ENCODE results near the gene ZBTB6.
A peak's percentile ranks its signal among the peaks of the same experiment; 100 is the strongest.

Gene ZBTB6

DNA sequence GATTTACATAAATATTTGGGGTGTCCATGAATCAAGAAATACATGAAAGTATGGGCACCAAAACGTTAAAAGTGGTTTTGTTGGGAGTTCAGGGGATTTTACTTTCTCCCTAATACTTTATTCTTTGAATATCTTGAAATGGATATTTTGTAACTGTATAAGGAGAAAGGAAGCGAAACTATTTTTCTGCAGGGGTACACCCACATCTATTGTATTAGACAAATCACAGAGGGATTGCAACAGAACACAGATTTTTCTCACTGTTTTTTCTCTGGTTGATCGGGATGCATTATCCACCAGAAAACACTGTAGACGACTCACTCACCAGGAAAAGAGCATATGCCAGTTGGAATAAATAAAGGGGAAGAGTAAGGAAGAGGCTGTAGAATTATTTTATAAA, 26.5 kb upstream of the ZBTB6 start:
- DNase-seq (ENCODE audit: insufficient read length, low spot score) (no peak), FAIRE-seq (no peak)
- TF ChIP-seq CTCF (IDR thresholded peaks at IDR 0.05; ENCODE audit: insufficient read depth, missing control alignments): no peak

GRCh38 chr9:122936883-122937282, 23.8 kb upstream of the ZBTB6 start:
- FAIRE-seq (no peak), DNase-seq (ENCODE audit: insufficient read length, low spot score) (no peak)
- TF ChIP-seq CTCF (IDR thresholded peaks at IDR 0.05; ENCODE audit: insufficient read depth, missing control alignments): no peak

- DNase-seq (ENCODE audit: insufficient read length, low spot score) (no peak), FAIRE-seq (no peak)
- no peak for TF ChIP-seq CTCF (IDR thresholded peaks at IDR 0.05; ENCODE audit: insufficient read depth, missing control alignments)
Measured at GRCh38 chr9:122936464-122936863, 23.3 kb upstream of the ZBTB6 start.

DNA sequence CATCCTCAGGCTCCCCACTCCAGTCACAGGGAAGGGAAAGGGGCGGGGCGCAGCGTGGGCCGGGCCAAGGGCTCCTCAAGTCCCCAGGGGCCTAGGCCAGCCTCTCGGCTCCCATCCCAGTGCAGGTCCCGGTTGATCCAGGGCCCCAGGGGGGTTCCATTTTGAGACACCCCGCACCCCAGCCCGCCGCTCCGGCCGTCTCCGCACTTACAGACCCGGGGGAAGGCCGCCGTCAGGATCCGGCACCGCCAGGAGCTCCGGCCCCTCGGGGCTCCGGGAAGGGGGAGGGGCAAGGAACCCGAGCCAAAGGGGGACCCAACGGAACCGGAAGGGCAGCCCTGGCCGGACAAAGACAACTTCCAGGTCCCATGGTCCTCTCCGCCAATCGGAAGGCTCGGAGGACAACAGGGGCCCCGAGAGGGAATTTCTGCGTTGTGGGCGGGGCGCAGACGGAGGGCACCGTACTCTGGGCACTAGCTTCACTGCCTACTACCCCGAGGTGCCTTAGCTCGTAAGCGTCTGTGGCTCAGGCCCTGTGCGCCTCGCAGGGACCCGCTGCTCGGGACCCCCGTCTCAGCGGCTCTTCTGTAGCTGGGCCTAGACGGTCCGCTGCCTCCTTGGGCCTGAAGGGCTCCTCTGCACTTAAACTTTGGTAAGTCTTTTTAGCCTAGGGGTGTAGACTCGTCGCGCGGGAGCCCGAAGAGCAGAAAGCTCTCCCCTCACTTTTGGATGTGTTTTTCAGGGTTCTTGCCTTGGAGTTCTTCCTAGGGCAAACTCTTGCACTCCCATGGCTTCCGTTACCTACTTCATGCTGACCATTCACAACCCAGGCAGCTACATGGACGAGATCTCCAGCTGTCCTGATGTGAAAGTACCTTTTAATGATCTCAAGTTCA, 18.4 kb upstream of the ZBTB6 start, which contains the start of gene ZBTB26:
Gene ZBTB26 (minus strand): TSS at position 287 of the 896 bp plus-strand sequence. CDS start 11,578 bp downstream, outside the sequence.
- no peak for TF ChIP-seq CTCF (IDR thresholded peaks at IDR 0.05; ENCODE audit: insufficient read depth, missing control alignments)
- DNase-seq (ENCODE audit: insufficient read length, low spot score) (peak; percentile 96), FAIRE-seq (no peak)

GRCh38 chr9:122930541-122931225, 17.6 kb upstream of the ZBTB6 start:
- no peak for DNase-seq (ENCODE audit: insufficient read length, low spot score)
- TF ChIP-seq CTCF (IDR thresholded peaks at IDR 0.05; ENCODE audit: insufficient read depth, missing control alignments): no peak
- FAIRE-seq: no peak

DNA sequence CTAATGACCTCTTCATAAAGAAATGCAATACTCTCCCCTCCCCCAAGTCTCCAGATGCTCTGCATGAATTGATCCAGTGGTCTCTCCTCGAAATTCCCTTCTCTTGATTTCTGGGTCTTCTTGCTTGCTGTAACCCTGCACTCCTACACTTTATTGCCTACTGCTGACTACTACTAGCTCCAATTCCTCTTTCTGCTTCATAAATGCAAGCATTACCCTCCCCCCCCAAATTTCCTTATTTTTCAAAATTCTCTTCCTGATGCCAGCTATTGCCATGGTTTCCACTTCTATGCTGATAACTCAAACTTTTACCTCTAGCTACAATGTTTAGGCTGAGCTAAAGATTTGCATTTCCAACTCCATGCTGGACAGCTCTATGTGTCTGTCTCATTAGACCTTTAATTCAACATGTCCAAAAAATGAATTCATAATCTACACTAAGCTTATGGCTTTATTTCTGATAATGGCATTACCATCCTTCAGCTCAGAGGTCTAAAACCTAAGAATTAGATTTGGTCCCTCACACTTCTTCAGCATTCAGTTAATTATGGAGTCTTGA, 16.8 kb upstream of the ZBTB6 start:
- DNase-seq (ENCODE audit: insufficient read length, low spot score): no peak

More for the DNA sequence above, 16.8 kb upstream of the ZBTB6 start:
- no peak for TF ChIP-seq CTCF (IDR thresholded peaks at IDR 0.05; ENCODE audit: insufficient read depth, missing control alignments)
- FAIRE-seq: no peak
